Measurements from ENCODE around the gene SKP2. TPM values are rescaled to one million over a fixed set of nuclear protein-coding genes. Genes with fewer than 3 reads are reported as not detected.

SKP2 gene
- total RNA-seq, 4 donors from 2014 or later: 2.3 to 56.8 (median 9.5) TPM

GRCh38 chr5:36232533-36232932, 80.6 kb downstream of the SKP2 start:
- no peak overlapping the region for H3K27ac ChIP-seq
- H3K9me3 ChIP-seq: no peaks in the 10 kb centered on the region
- no peak overlapping the region for H3K4me3 ChIP-seq
- H3K27me3 ChIP-seq: no peaks in the 10 kb centered on the region
- TF ChIP-seq POLR2A (IDR thresholded peaks at IDR 0.05): no peak
- TF ChIP-seq, protein P1, sequence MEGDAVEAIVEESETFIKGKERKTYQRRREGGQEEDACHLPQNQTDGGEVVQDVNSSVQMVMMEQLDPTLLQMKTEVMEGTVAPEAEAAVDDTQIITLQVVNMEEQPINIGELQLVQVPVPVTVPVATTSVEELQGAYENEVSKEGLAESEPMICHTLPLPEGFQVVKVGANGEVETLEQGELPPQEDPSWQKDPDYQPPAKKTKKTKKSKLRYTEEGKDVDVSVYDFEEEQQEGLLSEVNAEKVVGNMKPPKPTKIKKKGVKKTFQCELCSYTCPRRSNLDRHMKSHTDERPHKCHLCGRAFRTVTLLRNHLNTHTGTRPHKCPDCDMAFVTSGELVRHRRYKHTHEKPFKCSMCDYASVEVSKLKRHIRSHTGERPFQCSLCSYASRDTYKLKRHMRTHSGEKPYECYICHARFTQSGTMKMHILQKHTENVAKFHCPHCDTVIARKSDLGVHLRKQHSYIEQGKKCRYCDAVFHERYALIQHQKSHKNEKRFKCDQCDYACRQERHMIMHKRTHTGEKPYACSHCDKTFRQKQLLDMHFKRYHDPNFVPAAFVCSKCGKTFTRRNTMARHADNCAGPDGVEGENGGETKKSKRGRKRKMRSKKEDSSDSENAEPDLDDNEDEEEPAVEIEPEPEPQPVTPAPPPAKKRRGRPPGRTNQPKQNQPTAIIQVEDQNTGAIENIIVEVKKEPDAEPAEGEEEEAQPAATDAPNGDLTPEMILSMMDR (IDR thresholded peaks at IDR 0.05): no peak
- peaks cover 0 to 4% of the 10 kb centered on the region in 2 donors for H3K4me1 ChIP-seq
- intact Hi-C loops (cut with DNase I; ENCODE audit: low total_unique reads): no loop called here
- H3K36me3 ChIP-seq: no peaks in the 10 kb centered on the region
- no peak for DNase-seq

MicroRNAs encoded within 50 kb of the gene (microRNA counts, 767-probe panel; counts per million panel counts)
- 0 to 849 counts per million in 2 donors for microRNA hsa-miR-580

Small RNA genes within 50 kb of the gene (microRNA-seq; reads per million reads assigned to microRNA genes)
- not detected for gene MIR580 (ENCODE audit: borderline microRNAs expressed, borderline replicate concordance)

Small RNA genes within 50 kb of the gene (small RNA-seq; reads per million reads assigned to genes)
- gene MIR580 (not detected), gene RNU6-1305P (not detected)

Other genes with a start within 250 kb of the SKP2 start
- gene CAPSL, start 213.5 kb upstream of the SKP2 start, total RNA-seq: 1 to 10 TPM in 2 of 4 donors, not detected in 2; 1.5 to 7.7 TPM
- gene UGT3A1, start 160.7 kb upstream of the SKP2 start, total RNA-seq: not detected
- not detected for gene UGT3A2, start 85.2 kb upstream of the SKP2 start, total RNA-seq
- 10 to 100 TPM in 2 of 4 donors, 1 to 10 TPM in 2; 2.3 to 17.9 (median 8.0) TPM for gene LMBRD2, start 224 bp upstream of the SKP2 start, total RNA-seq
- gene NADK2, start 89.8 kb downstream of the SKP2 start, total RNA-seq: 10 to 100 TPM; 19.2 to 74.7 (median 24.9) TPM
- 1 to 10 TPM in 2 of 4 donors, under 1 TPM in 2; 0.51 to 4.0 (median 1.0) TPM for gene RANBP3L, start 149.8 kb downstream of the SKP2 start, total RNA-seq